RWPE2 (cell line): ENCODE data around the gene CERS6.
"Not testable (repeated sequence)": the region's sequence is repeated elsewhere in the genome, so short reads cannot be mapped to it uniquely, and the experiment has no call there.

ENCODE experiments used
- ATAC-seq: fragments of 200-7000 bp; cut with Tn5 transposase; 3 replicates; pipeline ENCODE4 v1.9.1; 2021; ENCODE audit warnings: low read depth
- DNase-seq: peaks from one replicate; pipeline ENCODE4 v3.0.0-alpha.2; 2020; ENCODE audit warnings: low spot score
- H3K27ac ChIP-seq: fragments of 450-650 bp; 2 replicates; pipeline ENCODE4 v1.5.1; 2017; ENCODE audit warnings: mild to moderate bottlenecking; ENCODE audit not compliant: poor library complexity, severe bottlenecking
- H3K27me3 ChIP-seq: fragments of 250-450 bp; sonication (Bioruptor Pico); 2 replicates; pipeline ENCODE4 v1.5.1; 2021; ENCODE audit warnings: mild to moderate bottlenecking, moderate library complexity; ENCODE audit not compliant: insufficient read depth, poor library complexity, severe bottlenecking
- H3K36me3 ChIP-seq: fragments of 250-450 bp; sonication (Bioruptor Pico); 2 replicates; pipeline ENCODE4 v1.5.1; 2020; ENCODE audit warnings: low read depth, mild to moderate bottlenecking, moderate library complexity
- H3K4me1 ChIP-seq: fragments of 250-450 bp; sonication (Bioruptor Pico); 2 replicates; pipeline ENCODE4 v1.5.1; 2021; ENCODE audit warnings: mild to moderate bottlenecking, moderate library complexity; ENCODE audit not compliant: insufficient read depth, poor library complexity, severe bottlenecking
- H3K4me3 ChIP-seq: fragments of 250-450 bp; sonication (Bioruptor Pico); 2 replicates; pipeline ENCODE4 v1.5.1; 2021; ENCODE audit warnings: mild to moderate bottlenecking, moderate library complexity; ENCODE audit not compliant: severe bottlenecking
- H3K9me3 ChIP-seq: fragments of 250-450 bp; sonication (Bioruptor Pico); 2 replicates; pipeline ENCODE4 v1.5.1; 2021; ENCODE audit warnings: mild to moderate bottlenecking, moderate library complexity; ENCODE audit not compliant: severe bottlenecking
- TF ChIP-seq, protein P1 (sequence below): fragments of 450-650 bp; IDR thresholded peaks from one replicate; pipeline ENCODE4 v1.5.1; 2017; ENCODE audit warnings: mild to moderate bottlenecking, moderate library complexity; ENCODE audit not compliant: poor library complexity, severe bottlenecking

The CERS6 gene

GRCh38 chr2:168650781-168651180 lies 194.7 kb downstream of the CERS6 start:
- Histone ChIP-seq H3K9me3 (no peaks in the 10 kb centered on the region), H3K27ac (no peak overlapping the region), H3K4me1 (no peaks in the 10 kb centered on the region), H3K4me3 (no peak overlapping the region), H3K36me3 (no peaks in the 10 kb centered on the region; the same call in 1 of the 2 replicates), H3K27me3 (no peaks in the 10 kb centered on the region)
- no peak for ATAC-seq
- TF ChIP-seq, protein P1, sequence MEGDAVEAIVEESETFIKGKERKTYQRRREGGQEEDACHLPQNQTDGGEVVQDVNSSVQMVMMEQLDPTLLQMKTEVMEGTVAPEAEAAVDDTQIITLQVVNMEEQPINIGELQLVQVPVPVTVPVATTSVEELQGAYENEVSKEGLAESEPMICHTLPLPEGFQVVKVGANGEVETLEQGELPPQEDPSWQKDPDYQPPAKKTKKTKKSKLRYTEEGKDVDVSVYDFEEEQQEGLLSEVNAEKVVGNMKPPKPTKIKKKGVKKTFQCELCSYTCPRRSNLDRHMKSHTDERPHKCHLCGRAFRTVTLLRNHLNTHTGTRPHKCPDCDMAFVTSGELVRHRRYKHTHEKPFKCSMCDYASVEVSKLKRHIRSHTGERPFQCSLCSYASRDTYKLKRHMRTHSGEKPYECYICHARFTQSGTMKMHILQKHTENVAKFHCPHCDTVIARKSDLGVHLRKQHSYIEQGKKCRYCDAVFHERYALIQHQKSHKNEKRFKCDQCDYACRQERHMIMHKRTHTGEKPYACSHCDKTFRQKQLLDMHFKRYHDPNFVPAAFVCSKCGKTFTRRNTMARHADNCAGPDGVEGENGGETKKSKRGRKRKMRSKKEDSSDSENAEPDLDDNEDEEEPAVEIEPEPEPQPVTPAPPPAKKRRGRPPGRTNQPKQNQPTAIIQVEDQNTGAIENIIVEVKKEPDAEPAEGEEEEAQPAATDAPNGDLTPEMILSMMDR: no peak
- no peak for DNase-seq

DNA sequence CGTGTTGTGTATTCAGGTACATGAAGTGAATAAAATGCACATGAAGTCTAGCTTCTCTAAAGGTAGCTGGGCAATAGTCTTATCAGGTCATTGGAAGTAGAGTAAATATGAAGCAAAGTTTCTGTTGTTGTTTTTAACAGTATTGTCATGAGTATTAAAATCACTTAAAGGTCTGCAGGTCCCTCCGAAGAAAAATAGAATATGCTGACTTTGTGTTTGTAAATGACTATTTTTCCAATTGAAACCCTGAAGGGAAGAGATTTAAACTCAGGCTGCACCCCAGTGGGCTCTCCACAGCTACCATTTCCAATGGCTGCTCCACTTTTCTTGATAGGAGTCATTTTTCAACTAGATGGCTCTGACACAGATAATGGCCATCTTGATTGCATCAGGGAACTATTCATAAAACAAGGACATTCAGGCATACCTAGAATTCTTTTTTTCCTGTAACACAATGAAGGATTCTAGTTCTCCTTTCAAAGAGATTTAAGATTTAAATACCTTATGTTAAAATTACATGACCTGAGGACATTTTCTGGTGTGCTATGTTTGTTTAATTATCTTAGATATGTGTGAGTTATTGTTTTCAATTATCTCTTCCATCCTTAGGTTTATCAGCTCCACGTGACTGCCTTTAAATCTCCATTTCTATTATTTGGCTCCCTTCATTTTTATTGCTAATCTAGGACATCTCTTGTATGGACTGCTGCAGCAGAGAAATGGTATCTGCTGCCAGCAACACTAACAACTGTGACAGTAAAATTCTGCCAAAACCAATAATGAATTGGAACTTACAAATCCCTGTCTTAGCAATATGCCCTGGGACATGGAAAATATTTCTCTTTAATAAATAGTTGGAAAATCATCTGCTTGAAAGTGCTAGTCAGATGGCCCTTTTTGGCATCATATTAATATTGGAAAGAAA lies 197.2 kb downstream of the CERS6 start:
- H3K27me3 ChIP-seq: no peaks in the 10 kb centered on the region
- H3K4me1 ChIP-seq: no peaks in the 10 kb centered on the region
- TF ChIP-seq, protein P1: no peak
- H3K36me3 ChIP-seq: no peaks in the 10 kb centered on the region; the same call in 1 of the 2 replicates
- DNase-seq (no peak), ATAC-seq (no peak)
- H3K27ac ChIP-seq: no peak overlapping the region
- no peaks in the 10 kb centered on the region for H3K9me3 ChIP-seq
- no peak overlapping the region for H3K4me3 ChIP-seq

GRCh38 chr2:168654705-168655104 lies 198.6 kb downstream of the CERS6 start:
- ATAC-seq (no peak), DNase-seq (no peak)
- Histone ChIP-seq H3K27ac (no peak overlapping the region), H3K9me3 (no peaks in the 10 kb centered on the region), H3K4me3 (no peak overlapping the region), H3K4me1 (no peaks in the 10 kb centered on the region), H3K27me3 (no peaks in the 10 kb centered on the region), H3K36me3 (no peaks in the 10 kb centered on the region; the same call in 1 of the 2 replicates)
- TF ChIP-seq, protein P1: no peak

- H3K9me3 ChIP-seq: no peaks in the 10 kb centered on the region
- no peaks in the 10 kb centered on the region for H3K4me1 ChIP-seq
- TF ChIP-seq, protein P1: no peak
- DNase-seq (no peak), ATAC-seq (no peak)
- no peaks in the 10 kb centered on the region for H3K27me3 ChIP-seq
- H3K36me3 ChIP-seq: no peaks in the 10 kb centered on the region; the same call in 1 of the 2 replicates
- no peak overlapping the region for H3K4me3 ChIP-seq
- no peak overlapping the region for H3K27ac ChIP-seq
Observed at GRCh38 chr2:168655207-168655606, 199.1 kb downstream of the CERS6 start.

GRCh38 chr2:168657378-168657777 lies 201.3 kb downstream of the CERS6 start:
- not testable (repeated sequence) for H3K27me3 ChIP-seq, H3K4me3 ChIP-seq, H3K9me3 ChIP-seq, DNase-seq, ATAC-seq, H3K4me1 ChIP-seq, H3K27ac ChIP-seq, H3K36me3 ChIP-seq
